Suprapubic skin (tissue), 4 donors: ENCODE data around the gene GSKIP.

Experiments used
- CTCF ChIP-seq, 2 donors: fragments of 200-600 bp in 1 of 2; fragments of 450-650 bp in 1 of 2; sonication (generic) in 1 of 2; IDR thresholded peaks; one replicate each; pipeline ENCODE4 v1.5.1; 2016 to 2019; ENCODE audit warnings: antibody characterized with exemption in 2 of 2, mild to moderate bottlenecking in 1 of 2, moderate library complexity in 1 of 2
- POLR2A ChIP-seq, 2 donors: fragments of 450-650 bp; IDR thresholded peaks; one replicate each; pipeline ENCODE4 v1.6.1; 2017; ENCODE audit warnings: antibody characterized with exemption in 2 of 2, mild to moderate bottlenecking in 2 of 2, moderate library complexity in 2 of 2
- POLR2AphosphoS5 ChIP-seq, 3 donors: sonication (generic); formaldehyde crosslinking; IDR thresholded peaks; one replicate each; pipeline ENCODE4 v1.6.1; 2017; ENCODE audit warnings: antibody characterized with exemption in 3 of 3

DNA sequence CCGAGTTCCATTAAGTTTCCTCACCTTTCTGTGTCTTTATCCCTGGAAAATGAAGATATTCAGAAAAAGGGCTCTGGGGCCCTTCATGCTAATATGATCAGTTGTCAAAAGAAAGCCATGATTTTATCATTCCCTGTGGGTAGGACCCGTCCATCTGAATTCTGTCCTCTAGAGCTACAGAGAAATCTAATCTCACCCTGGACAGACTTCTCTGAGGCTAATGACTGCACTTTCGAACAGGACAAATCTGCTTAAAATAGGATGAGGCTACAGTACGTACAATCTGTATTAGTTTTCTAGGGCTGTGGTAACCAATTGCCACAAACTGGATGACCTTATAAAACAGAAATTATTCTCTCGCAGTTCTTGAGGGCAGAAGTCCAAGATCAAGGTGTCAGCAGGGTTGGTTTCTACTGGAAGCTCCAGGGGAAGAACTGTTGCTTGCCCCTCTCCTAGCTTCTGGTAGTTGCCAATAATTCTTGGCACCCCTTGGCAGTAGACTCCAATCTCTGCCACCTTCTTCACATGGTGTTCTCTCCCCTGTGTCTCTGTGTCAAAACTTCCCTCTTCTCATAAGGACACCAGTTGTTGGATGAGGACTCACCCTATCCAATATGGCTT lies 29.9 kb downstream of the GSKIP start:
- no peak for TF ChIP-seq POLR2A (IDR thresholded peaks at IDR 0.05)
- TF ChIP-seq CTCF (IDR thresholded peaks at IDR 0.05): no peak
- no peak for TF ChIP-seq POLR2AphosphoS5 (IDR thresholded peaks at IDR 0.05)
